Nephron (organoid): ENCODE results near the gene TACC3.
A peak's percentile ranks its signal among the peaks of the same experiment; 100 is the strongest.

Experiments
- H3K27ac Mint-ChIP-seq, 3 experiments: 2 replicates each; pipeline ENCODE4 v1.8.0; 2020; ENCODE audit warnings: mixed read lengths in 3 of 3, mild to moderate bottlenecking in 2 of 3, moderate library complexity in 1 of 3
- H3K27me3 Mint-ChIP-seq: 2 replicates; pipeline ENCODE4 v1.8.0; 2021; ENCODE audit warnings: low read depth, mild to moderate bottlenecking, moderate library complexity, mixed read lengths
- H3K36me3 Mint-ChIP-seq: 2 replicates; pipeline ENCODE4 v1.8.0; 2020; ENCODE audit warnings: low read depth, mixed read lengths
- H3K4me1 Mint-ChIP-seq: 2 replicates; pipeline ENCODE4 v1.8.0; 2020; ENCODE audit warnings: mixed read lengths
- H3K4me3 Mint-ChIP-seq, 3 experiments: 2 replicates each; pipeline ENCODE4 v1.8.0; 2020; ENCODE audit warnings: mild to moderate bottlenecking in 3 of 3, mixed read lengths in 3 of 3, moderate library complexity in 2 of 3
- H3K9me3 Mint-ChIP-seq: 2 replicates; pipeline ENCODE4 v1.8.0; 2020; ENCODE audit warnings: mixed read lengths
- TF ChIP-seq, protein P1 (sequence below), 3 experiments: fragments of 200-600 bp; sonication (generic); IDR thresholded peaks; one replicate each; pipeline ENCODE4 v1.5.0; 2021; ENCODE audit warnings: antibody characterized with exemption in 3 of 3; ENCODE audit not compliant: unreplicated experiment in 3 of 3

The TACC3 gene

DNA sequence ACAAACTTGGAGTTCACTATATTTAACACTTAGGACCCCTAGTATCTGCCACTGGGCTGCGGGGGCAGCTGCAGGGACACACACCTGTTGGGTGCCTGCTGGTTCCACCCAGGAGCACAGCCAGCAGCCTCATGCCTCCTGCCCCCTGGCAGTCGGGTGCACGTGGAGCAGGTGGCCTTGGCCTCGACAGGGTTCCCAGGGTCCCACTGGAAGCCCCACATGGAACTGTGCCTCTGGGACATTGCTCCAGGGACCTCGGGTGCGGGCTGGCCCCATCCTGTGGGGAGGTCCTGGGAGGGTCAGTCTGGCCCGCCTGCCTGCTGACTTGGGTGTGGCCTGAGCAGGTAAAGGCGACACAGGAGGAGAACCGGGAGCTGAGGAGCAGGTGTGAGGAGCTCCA, 18.0 kb downstream of the TACC3 start:
- H3K27me3 Mint-ChIP-seq: no peaks in the 10 kb centered on the region
- no peak overlapping the region for H3K27ac Mint-ChIP-seq

DNA sequence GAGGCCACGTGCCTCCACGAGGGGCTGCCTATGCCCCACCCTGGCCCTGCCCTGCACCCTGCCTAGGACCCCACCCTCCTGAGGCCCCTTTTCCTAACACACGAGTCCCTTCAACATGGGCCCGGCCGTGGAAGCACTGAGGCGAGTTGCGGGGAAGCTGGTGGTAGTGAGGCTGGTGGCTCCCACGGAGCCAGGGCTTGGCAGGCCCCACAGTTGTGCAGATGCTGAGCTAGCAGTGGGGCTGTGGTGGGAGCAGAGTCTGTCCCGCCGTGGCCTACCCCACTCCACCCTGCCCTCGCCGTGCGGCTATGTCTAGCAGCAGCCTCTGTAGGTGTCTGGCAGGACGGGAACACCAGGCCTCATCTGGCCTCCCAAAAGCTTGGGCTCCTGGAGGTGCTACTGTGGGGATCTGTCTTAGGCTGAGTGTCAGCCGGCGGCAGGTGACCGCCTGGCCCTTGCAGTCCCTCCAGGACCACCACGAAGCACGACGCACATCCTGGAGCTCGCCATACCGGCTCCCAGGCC, 18.8 kb downstream of the TACC3 start:
- TF ChIP-seq, protein P1, sequence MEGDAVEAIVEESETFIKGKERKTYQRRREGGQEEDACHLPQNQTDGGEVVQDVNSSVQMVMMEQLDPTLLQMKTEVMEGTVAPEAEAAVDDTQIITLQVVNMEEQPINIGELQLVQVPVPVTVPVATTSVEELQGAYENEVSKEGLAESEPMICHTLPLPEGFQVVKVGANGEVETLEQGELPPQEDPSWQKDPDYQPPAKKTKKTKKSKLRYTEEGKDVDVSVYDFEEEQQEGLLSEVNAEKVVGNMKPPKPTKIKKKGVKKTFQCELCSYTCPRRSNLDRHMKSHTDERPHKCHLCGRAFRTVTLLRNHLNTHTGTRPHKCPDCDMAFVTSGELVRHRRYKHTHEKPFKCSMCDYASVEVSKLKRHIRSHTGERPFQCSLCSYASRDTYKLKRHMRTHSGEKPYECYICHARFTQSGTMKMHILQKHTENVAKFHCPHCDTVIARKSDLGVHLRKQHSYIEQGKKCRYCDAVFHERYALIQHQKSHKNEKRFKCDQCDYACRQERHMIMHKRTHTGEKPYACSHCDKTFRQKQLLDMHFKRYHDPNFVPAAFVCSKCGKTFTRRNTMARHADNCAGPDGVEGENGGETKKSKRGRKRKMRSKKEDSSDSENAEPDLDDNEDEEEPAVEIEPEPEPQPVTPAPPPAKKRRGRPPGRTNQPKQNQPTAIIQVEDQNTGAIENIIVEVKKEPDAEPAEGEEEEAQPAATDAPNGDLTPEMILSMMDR (IDR thresholded peaks at IDR 0.05; ENCODE audit: unreplicated experiment in 3 of 3): no peak
- Mint-ChIP-seq H3K36me3 (peaks cover 59% of the 10 kb centered on the region), H3K27ac (no peak overlapping the region), H3K9me3 (peaks cover 4% of the 10 kb centered on the region), H3K4me3 (no peak overlapping the region), H3K4me1 (no peaks in the 10 kb centered on the region), H3K27me3 (no peaks in the 10 kb centered on the region)

More for the DNA sequence above, 18.0 kb downstream of the TACC3 start:
- Mint-ChIP-seq H3K9me3 (peaks cover 4% of the 10 kb centered on the region), H3K4me3 (no peak overlapping the region), H3K4me1 (no peaks in the 10 kb centered on the region), H3K36me3 (peaks cover 57% of the 10 kb centered on the region)
- TF ChIP-seq, protein P1 (IDR thresholded peaks at IDR 0.05; ENCODE audit: unreplicated experiment in 3 of 3): no peak

DNA sequence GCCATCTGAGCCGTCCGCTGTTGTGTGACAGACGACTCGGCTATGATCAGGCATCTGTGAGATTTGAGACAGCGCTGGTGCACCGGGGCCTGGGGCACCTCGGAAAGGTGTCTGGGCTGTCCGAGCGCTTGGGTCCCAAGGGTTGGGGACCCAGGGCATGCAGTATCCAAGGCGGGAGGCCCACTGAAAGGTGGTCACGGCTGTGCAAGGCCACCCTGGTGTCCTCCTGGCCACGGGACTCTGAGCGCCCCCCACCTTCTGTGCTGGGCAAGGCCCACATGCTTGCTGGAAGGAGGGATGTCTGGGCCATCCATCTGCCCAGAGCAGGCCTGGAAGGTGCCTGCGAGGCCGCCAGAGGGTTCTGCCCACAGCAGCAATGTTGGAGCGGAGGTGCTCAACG, 19.9 kb downstream of the TACC3 start:
- H3K4me1 Mint-ChIP-seq: no peaks in the 10 kb centered on the region
- peaks cover 4% of the 10 kb centered on the region for H3K9me3 Mint-ChIP-seq
- peaks cover 51% of the 10 kb centered on the region for H3K36me3 Mint-ChIP-seq
- TF ChIP-seq, protein P1 (IDR thresholded peaks at IDR 0.05; ENCODE audit: unreplicated experiment in 3 of 3): no peak
- no peak overlapping the region for H3K27ac Mint-ChIP-seq
- no peaks in the 10 kb centered on the region for H3K27me3 Mint-ChIP-seq
- H3K4me3 Mint-ChIP-seq: no peak overlapping the region

DNA sequence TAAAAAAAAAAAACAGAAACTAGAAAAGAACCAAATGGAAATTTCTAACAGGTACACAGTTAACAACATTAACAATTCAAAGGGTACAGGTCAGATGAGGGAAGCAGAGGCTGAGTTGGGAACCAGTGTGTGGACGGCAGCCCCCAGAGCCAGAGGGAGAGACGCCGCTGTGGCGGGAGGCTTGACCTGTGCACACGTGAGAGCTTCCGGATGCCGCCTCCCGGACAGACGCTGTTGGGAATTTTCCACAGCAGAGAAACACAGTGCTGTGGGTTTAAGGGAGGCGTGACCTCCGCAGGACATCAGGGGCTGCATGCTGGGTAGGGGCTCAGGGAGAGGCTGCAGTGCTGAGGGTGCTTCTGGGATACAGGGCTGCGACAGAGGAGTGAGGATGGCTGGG, 22.2 kb downstream of the TACC3 start:
- TF ChIP-seq, protein P1 (IDR thresholded peaks at IDR 0.05; ENCODE audit: unreplicated experiment in 3 of 3): no peak
- H3K4me3 Mint-ChIP-seq: peak overlapping the region in 1 of 3 experiments; percentile 37
- H3K36me3 Mint-ChIP-seq: peaks cover 29% of the 10 kb centered on the region
- H3K9me3 Mint-ChIP-seq: peaks cover 3% of the 10 kb centered on the region
- H3K4me1 Mint-ChIP-seq: no peaks in the 10 kb centered on the region
- no peaks in the 10 kb centered on the region for H3K27me3 Mint-ChIP-seq
- H3K27ac Mint-ChIP-seq: no peak overlapping the region

DNA sequence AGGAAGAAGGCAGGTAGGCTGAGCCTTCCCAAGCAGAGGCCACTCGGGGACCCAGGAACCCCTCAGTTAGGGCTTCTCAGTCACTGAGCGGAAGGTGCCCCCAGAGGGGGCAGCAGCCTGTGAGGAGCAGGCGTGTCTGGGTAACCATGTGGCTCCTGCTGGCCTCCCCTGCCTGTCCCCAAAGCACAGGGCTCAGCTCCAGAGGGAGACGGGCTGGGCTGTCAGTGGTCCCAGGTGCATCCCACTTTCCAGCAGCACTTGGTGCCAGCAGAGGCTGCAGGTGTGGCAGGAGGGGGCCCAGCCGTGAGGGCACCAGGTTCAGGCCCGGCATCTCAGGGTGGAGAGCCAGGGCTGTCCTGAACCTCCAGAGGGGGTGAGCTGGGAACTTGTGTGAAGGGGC, 22.7 kb downstream of the TACC3 start:
- no peaks in the 10 kb centered on the region for H3K4me1 Mint-ChIP-seq
- TF ChIP-seq, protein P1 (IDR thresholded peaks at IDR 0.05; ENCODE audit: unreplicated experiment in 3 of 3): no peak
- H3K4me3 Mint-ChIP-seq: no peak overlapping the region
- peaks cover 24% of the 10 kb centered on the region for H3K36me3 Mint-ChIP-seq
- H3K9me3 Mint-ChIP-seq: no peaks in the 10 kb centered on the region
- H3K27ac Mint-ChIP-seq: no peak overlapping the region
- no peaks in the 10 kb centered on the region for H3K27me3 Mint-ChIP-seq

DNA sequence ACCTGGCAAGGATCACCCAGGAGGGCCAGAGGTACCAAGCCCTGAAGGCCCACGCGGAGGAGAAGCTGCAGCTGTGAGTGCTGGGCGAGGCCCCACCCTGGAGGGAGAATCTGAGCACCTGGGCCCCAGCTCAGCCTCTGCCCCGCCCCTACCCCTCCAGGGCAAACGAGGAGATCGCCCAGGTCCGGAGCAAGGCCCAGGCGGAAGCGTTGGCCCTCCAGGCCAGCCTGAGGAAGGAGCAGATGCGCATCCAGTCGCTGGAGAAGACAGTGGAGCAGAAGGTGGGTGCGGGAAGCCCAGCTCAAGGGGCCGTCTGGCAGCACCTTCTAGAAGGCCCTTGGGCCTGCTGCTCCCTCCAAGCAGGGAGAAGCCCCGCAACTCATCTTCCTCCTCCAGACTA, 23.2 kb downstream of the TACC3 start:
- H3K9me3 Mint-ChIP-seq: no peaks in the 10 kb centered on the region
- H3K4me3 Mint-ChIP-seq: no peak overlapping the region
- TF ChIP-seq, protein P1 (IDR thresholded peaks at IDR 0.05; ENCODE audit: unreplicated experiment in 3 of 3): no peak
- peaks cover 20% of the 10 kb centered on the region for H3K36me3 Mint-ChIP-seq
- H3K4me1 Mint-ChIP-seq: no peaks in the 10 kb centered on the region
- H3K27ac Mint-ChIP-seq: no peak overlapping the region
- no peaks in the 10 kb centered on the region for H3K27me3 Mint-ChIP-seq
